Right kidney (tissue), 1 donor: ENCODE results near the gene HSD11B2.
A peak's percentile ranks its signal among the peaks of the same experiment; 100 is the strongest.

ENCODE experiments used
- DNase-seq: peaks from one replicate; pipeline ENCODE4 v3.0.0-alpha.2; 2016

HSD11B2 gene

GRCh38 chr16:67432506-67432890 is 1.6 kb downstream of the HSD11B2 start:
- no peak for DNase-seq

GRCh38 chr16:67433131-67433719 is 2.3 kb downstream of the HSD11B2 start:
- no peak for DNase-seq

GRCh38 chr16:67435758-67436164 is 4.8 kb downstream of the HSD11B2 start:
- no peak for DNase-seq

GRCh38 chr16:67436640-67437193 is 5.8 kb downstream of the HSD11B2 start:
- DNase-seq, result no peak

GRCh38 chr16:67437513-67437912 is 6.6 kb downstream of the HSD11B2 start:
- DNase-seq, result no peak

- DNase-seq, result no peak
These were observed 7.3 kb downstream of the HSD11B2 start for GRCh38 chr16:67438098-67438791.

GRCh38 chr16:67438824-67439393 is 8.0 kb downstream of the HSD11B2 start:
- DNase-seq, result no peak

- no peak for DNase-seq
These were observed 10.4 kb downstream of the HSD11B2 start for GRCh38 chr16:67441271-67441753.

- DNase-seq, result no peak
These were observed 11.0 kb downstream of the HSD11B2 start for GRCh38 chr16:67441907-67442306.

- no peak for DNase-seq
These were observed 11.8 kb downstream of the HSD11B2 start for GRCh38 chr16:67442581-67443255.

- DNase-seq, result no peak
These were observed 12.3 kb downstream of the HSD11B2 start for GRCh38 chr16:67443265-67443664.

- DNase-seq, result no peak
These were observed 13.6 kb downstream of the HSD11B2 start for GRCh38 chr16:67444259-67445125.

GRCh38 chr16:67445126-67445426 is 14.2 kb downstream of the HSD11B2 start:
- no peak for DNase-seq

- DNase-seq, result no peak
These were observed 14.6 kb downstream of the HSD11B2 start for GRCh38 chr16:67445441-67445912.

GRCh38 chr16:67445913-67446907 is 15.3 kb downstream of the HSD11B2 start:
- DNase-seq, result peak; percentile 40

GRCh38 chr16:67446968-67447507 is 16.1 kb downstream of the HSD11B2 start:
- peak; percentile 31 for DNase-seq

- peak; percentile 20 for DNase-seq
These were observed 16.7 kb downstream of the HSD11B2 start for GRCh38 chr16:67447508-67448076.

GRCh38 chr16:67448580-67448979 is 17.7 kb downstream of the HSD11B2 start:
- DNase-seq, result no peak

GRCh38 chr16:67449336-67449735 is 18.4 kb downstream of the HSD11B2 start:
- DNase-seq, result no peak

GRCh38 chr16:67449739-67450138 is 18.8 kb downstream of the HSD11B2 start:
- no peak for DNase-seq
